ENCODE results near the gene C5.

The C5 gene

DNA sequence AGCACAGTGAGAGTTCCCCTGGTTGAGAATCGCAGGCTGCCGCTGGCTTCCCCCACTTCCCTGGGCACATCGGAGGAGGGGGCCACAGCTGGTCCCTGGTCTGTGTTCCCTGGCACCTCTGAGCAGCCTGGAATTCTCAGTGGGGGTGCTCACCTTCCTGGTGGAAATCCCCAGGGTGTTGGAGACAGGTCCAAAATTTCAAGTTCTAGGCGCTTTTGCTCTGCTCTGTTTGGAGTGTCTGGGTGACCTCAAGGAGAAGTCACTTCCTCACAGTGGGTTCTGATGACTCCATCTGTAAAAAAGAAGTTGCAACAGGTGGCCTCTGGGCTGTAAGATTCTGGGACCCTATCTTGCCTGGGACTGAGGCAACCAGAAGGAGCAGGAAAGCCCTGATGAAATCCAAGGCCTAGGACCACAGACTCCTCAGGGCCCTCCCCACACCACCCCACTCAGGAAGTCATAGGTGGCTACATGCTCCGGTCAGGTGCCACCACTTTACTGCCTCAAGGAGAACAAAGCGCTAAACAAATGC, 123.6 kb downstream of the C5 start, which contains the start of gene TRAF1:
Gene TRAF1 (minus strand): TSS at position 400 of the 532 bp plus-strand sequence. CDS start 721 bp downstream, outside the sequence.
- Histone ChIP-seq H3K4me2 (peak within 1 kb of the TSS; percentile 77; the same call in 1 of the 2 replicates), H3K36me3 (ENCODE audit: insufficient read depth) (no peaks in the 10 kb centered on the region), H3K27me3 (ENCODE audit: insufficient read depth, low read depth) (no peaks in the 10 kb centered on the region), H2AFZ (ENCODE audit: low read depth) (no peak within 1 kb of the TSS), H3K9ac (no peak within 1 kb of the TSS), H3K4me1 (ENCODE audit: low read depth, poor library complexity, severe bottlenecking) (peaks cover 65% of the 10 kb centered on the region), H3K4me3 (IDR thresholded peaks at IDR 0.05; ENCODE audit: insufficient read depth, low read depth, low read length) (no peak within 1 kb of the TSS), H3K27ac (peak within 1 kb of the TSS; percentile 12), H3K79me2 (ENCODE audit: insufficient read depth, low read depth) (no peaks in the 10 kb centered on the region), H4K20me1 (ENCODE audit: insufficient read depth) (no peaks in the 10 kb centered on the region)
- TF ChIP-seq, protein P1, sequence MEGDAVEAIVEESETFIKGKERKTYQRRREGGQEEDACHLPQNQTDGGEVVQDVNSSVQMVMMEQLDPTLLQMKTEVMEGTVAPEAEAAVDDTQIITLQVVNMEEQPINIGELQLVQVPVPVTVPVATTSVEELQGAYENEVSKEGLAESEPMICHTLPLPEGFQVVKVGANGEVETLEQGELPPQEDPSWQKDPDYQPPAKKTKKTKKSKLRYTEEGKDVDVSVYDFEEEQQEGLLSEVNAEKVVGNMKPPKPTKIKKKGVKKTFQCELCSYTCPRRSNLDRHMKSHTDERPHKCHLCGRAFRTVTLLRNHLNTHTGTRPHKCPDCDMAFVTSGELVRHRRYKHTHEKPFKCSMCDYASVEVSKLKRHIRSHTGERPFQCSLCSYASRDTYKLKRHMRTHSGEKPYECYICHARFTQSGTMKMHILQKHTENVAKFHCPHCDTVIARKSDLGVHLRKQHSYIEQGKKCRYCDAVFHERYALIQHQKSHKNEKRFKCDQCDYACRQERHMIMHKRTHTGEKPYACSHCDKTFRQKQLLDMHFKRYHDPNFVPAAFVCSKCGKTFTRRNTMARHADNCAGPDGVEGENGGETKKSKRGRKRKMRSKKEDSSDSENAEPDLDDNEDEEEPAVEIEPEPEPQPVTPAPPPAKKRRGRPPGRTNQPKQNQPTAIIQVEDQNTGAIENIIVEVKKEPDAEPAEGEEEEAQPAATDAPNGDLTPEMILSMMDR (conservative IDR thresholded peaks at IDR 0.05; ENCODE audit: low read depth, low read length): no peak

DNA sequence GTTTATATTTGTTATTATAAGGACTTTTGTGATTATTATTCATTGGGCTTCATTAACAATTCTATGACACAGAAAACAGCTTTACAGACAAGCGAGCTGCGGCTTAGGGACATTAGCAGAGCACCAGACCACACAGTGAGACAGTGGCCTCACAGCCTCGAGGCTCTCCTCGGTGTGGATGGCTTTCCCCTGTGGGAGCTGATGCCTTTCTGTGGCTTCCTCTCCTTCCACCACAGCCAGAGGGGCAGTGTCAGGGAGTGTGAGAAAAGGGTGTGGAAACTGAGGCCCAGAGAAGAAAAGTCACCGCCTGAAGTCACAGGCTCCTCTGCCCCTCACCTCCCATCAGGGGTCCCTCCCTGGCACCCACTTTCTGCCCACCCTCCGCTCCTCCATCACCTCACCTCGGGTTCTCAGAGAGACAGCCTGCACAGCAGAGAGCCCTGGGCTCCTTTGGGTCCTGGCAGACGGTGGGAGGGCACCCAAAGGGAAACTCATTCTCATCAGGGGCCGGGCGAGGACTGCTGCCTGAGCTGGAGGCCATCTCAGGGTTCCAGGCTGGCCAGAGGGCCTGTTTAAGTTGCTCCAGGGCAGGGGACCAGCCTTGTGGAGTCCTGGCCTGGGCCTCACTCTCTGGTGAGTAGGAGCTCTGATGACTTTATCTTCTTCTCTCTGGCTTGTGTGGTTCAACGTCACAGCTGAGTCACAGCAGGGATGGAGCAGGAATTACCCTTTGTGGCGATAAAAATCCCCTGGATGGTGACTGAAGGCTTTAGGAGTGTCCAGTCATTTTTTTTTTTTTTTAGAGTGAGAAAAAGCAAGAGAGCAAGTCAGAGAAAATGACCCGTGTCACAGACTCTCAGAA, 124.3 kb downstream of the C5 start:
- Histone ChIP-seq H4K20me1 (ENCODE audit: insufficient read depth) (no peaks in the 10 kb centered on the region), H3K4me3 (IDR thresholded peaks at IDR 0.05; ENCODE audit: insufficient read depth, low read depth, low read length) (no peak overlapping the region), H2AFZ (ENCODE audit: low read depth) (no peak overlapping the region), H3K4me2 (peak overlapping the region; percentile 77; the same call in 1 of the 2 replicates), H3K4me1 (ENCODE audit: low read depth, poor library complexity, severe bottlenecking) (peaks cover 59% of the 10 kb centered on the region), H3K27ac (no peak overlapping the region; the same call in 1 of the 2 replicates), H3K79me2 (ENCODE audit: insufficient read depth, low read depth) (no peaks in the 10 kb centered on the region), H3K36me3 (ENCODE audit: insufficient read depth) (no peaks in the 10 kb centered on the region), H3K9ac (no peak overlapping the region), H3K27me3 (ENCODE audit: insufficient read depth, low read depth) (no peaks in the 10 kb centered on the region)
- TF ChIP-seq, protein P1 (conservative IDR thresholded peaks at IDR 0.05; ENCODE audit: low read depth, low read length): no peak

DNA sequence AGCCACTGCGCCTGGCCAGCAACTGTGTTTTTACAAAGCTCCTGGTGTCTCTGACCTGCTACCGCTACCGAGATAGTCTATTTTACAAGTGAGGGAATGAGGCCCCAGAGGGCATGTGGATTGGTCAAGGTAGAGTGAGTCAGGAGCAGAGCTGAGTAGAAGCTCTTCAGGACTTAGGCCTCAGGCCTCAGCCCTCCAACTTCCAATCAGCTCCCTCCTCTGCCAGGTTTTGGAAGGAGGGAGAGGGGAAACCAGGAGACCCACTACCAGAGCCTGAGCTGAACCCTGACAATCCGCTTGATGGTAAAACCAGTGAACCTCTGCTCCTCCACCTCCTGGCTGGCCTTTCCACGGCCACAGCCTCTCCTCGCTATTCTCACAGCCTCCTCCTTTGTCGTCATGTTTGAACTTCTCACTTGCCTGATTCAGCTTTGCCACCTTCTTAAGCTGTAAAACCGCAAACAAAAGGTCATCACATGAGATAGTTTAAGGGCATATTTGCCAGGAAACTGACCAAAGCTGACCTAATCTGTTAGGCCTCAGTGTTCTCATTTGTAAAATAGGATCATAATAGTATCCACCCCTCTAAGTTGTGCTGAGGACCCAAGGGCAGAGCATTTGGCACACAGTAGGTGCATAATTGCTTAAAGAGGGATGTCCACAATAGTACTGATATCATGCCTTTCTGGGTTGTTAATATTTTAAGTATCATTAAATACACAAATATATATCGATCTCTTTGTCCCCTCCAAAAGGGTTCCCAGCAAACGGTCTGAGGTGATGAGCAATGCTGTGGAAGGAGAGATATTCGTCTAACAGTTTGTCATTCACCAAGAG, 125.2 kb downstream of the C5 start:
- TF ChIP-seq, protein P1 (conservative IDR thresholded peaks at IDR 0.05; ENCODE audit: low read depth, low read length): no peak
- H3K27ac ChIP-seq: no peak overlapping the region

GRCh38 chr9:120923620-120924328, 126.3 kb downstream of the C5 start:
- peaks cover 50% of the 10 kb centered on the region for H3K4me1 ChIP-seq (ENCODE audit: low read depth, poor library complexity, severe bottlenecking)
- no peak overlapping the region for H3K4me3 ChIP-seq (IDR thresholded peaks at IDR 0.05; ENCODE audit: insufficient read depth, low read depth, low read length)
- no peak overlapping the region for H3K9ac ChIP-seq

More for the DNA sequence above, 125.2 kb downstream of the C5 start:
- H3K36me3 ChIP-seq (ENCODE audit: insufficient read depth): no peaks in the 10 kb centered on the region
- peaks cover 59% of the 10 kb centered on the region for H3K4me1 ChIP-seq (ENCODE audit: low read depth, poor library complexity, severe bottlenecking)
- no peak overlapping the region for H3K4me3 ChIP-seq (IDR thresholded peaks at IDR 0.05; ENCODE audit: insufficient read depth, low read depth, low read length)
- no peak overlapping the region for H3K4me2 ChIP-seq
- H3K9ac ChIP-seq: no peak overlapping the region
- H3K79me2 ChIP-seq (ENCODE audit: insufficient read depth, low read depth): no peaks in the 10 kb centered on the region
- no peak overlapping the region for H2AFZ ChIP-seq (ENCODE audit: low read depth)
- no peaks in the 10 kb centered on the region for H3K27me3 ChIP-seq (ENCODE audit: insufficient read depth, low read depth)
- H4K20me1 ChIP-seq (ENCODE audit: insufficient read depth): no peaks in the 10 kb centered on the region

More at GRCh38 chr9:120923620-120924328, 126.3 kb downstream of the C5 start:
- H2AFZ ChIP-seq (ENCODE audit: low read depth): no peak overlapping the region
- H3K36me3 ChIP-seq (ENCODE audit: insufficient read depth): no peaks in the 10 kb centered on the region
- TF ChIP-seq, protein P1 (conservative IDR thresholded peaks at IDR 0.05; ENCODE audit: low read depth, low read length): no peak
- no peaks in the 10 kb centered on the region for H3K27me3 ChIP-seq (ENCODE audit: insufficient read depth, low read depth)
- no peak overlapping the region for H3K4me2 ChIP-seq
- H3K79me2 ChIP-seq (ENCODE audit: insufficient read depth, low read depth): no peaks in the 10 kb centered on the region
- H4K20me1 ChIP-seq (ENCODE audit: insufficient read depth): no peaks in the 10 kb centered on the region
- H3K27ac ChIP-seq: no peak overlapping the region

All from KMS-11 (cell line).